ENCODE measurements around the gene MSANTD2. TPM values are rescaled to one million over a fixed set of nuclear protein-coding genes. Genes with fewer than 3 reads are reported as not detected.

The MSANTD2 gene
- total RNA-seq, 2 experiments from 2014 or later, result 5.8 to 7.3 TPM

DNA sequence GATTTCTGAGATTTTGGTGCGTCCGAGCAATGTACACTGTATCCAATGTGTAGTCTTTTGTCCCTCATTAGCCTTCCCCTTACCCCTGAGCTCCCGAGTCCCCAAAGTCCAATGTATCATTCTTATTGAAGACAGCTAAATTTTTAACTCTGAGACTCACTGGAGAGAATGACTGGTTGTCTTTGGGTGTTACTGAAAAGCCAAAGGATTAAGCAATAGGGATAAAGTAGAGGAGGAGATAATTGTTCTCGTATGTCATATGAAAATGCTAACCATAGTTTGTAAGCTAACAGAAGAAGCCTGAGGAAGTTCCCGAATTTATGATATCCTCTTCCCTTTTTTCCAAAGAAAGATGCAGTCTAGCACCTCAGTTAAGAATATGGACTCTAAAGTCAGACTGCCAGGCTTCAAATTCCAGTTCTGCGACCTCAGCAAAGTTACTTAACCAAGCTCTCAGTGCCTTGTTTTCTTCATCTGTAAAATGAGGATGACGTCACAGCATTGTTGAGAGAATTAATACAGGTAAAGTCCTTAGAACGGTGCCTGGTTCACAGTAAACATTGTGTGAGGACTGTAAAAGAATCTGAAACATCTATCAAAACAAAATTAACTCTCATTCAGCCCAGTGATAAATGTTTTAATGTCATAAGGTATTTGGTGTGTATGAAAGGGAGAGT is 1.6 kb upstream of the MSANTD2 start:
- Mint-ChIP-seq H3K27me3 (no peaks in the 10 kb centered on the region), H3K27ac (no peak overlapping the region), H3K4me3 (no peak overlapping the region), H3K4me1 (ENCODE audit: low read depth) (peaks cover 23% of the 10 kb centered on the region), H3K9me3 (no peaks in the 10 kb centered on the region), H3K36me3 (ENCODE audit: low read depth) (peaks cover 5% of the 10 kb centered on the region)
- no peak for TF ChIP-seq CTCF (IDR thresholded peaks at IDR 0.05)
- ChIA-PET POLR2A (interaction anchor here (1.1 to 1.8 kb wide), 3 partner anchors 31 to 128 kb away, joined by 3 to 6 read pairs (median 4); partner anchors contain the start of genes SIAE and SPA17), CTCF (interaction anchor here (1.1 to 5.4 kb wide), 7 partner anchors 35 to 339 kb away, joined by 3 to 55 read pairs (median 11); no protein-coding TSS in a partner anchor)
- no peak for ATAC-seq
- intact Hi-C loops (cut with micrococcal nuclease), result no loop called here
- DNase-seq, result no peak

DNA sequence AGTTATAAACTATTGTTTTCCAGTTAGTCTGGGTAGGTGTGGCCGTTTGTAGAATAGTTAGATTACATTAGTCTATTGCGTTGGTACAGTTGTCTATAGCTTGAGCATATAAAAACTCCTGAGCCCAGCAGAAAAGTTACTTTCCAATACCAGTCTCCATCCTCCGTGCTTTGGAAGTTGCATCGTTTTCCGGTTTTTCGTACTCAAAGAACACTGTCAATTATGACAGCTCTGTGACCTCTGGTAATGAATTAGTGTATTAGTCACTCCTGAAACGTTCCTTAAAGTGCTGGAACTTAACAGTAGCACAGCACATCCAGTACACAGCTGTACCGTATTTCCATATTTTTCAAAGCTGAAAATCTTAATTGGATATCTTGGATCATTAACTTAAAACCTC is 808 bp upstream of the MSANTD2 start:
- no peaks in the 10 kb centered on the region for H3K9me3 Mint-ChIP-seq
- peak overlapping the region; percentile 92 for H3K27ac Mint-ChIP-seq
- TF ChIP-seq CTCF (IDR thresholded peaks at IDR 0.05), result no peak
- H3K36me3 Mint-ChIP-seq (ENCODE audit: low read depth), result peaks cover 4% of the 10 kb centered on the region
- H3K4me1 Mint-ChIP-seq (ENCODE audit: low read depth), result peaks cover 27% of the 10 kb centered on the region
- CTCF ChIA-PET, result interaction anchor here (1.1 to 5.4 kb wide), 8 partner anchors 11 to 340 kb away, joined by 3 to 55 read pairs (median 11); no protein-coding TSS in a partner anchor
- peak; percentile 8 for DNase-seq
- peak overlapping the region; percentile 81 for H3K4me3 Mint-ChIP-seq
- H3K27me3 Mint-ChIP-seq, result no peaks in the 10 kb centered on the region
- intact Hi-C loops (cut with micrococcal nuclease), result no loop called here
- POLR2A ChIA-PET, result interaction anchor here (1.0 to 1.8 kb wide), 4 partner anchors 29 to 128 kb away, joined by 3 to 6 read pairs (median 5); partner anchors contain the start of genes SIAE and SPA17
- ATAC-seq, result peak; percentile 17

- no peaks in the 10 kb centered on the region for H3K9me3 Mint-ChIP-seq
- intact Hi-C loops (cut with micrococcal nuclease), result loop anchor here (1.0 to 5.0 kb wide), 2 partner anchors 37 to 38 kb away; partner anchors contain the start of gene ESAM
- peaks cover 4% of the 10 kb centered on the region for H3K36me3 Mint-ChIP-seq (ENCODE audit: low read depth)
- TF ChIP-seq CTCF (IDR thresholded peaks at IDR 0.05), result no peak
- DNase-seq (peak; percentile 54), ATAC-seq (peak; percentile 59)
- peaks cover 29% of the 10 kb centered on the region for H3K4me1 Mint-ChIP-seq (ENCODE audit: low read depth)
- POLR2A ChIA-PET, result interaction anchor here (0.6 to 1.8 kb wide), 8 partner anchors 9 to 129 kb away, joined by 3 to 6 read pairs (median 3); partner anchors contain the start of genes SIAE and SPA17
- CTCF ChIA-PET, result interaction anchor here (0.7 to 5.4 kb wide), 12 partner anchors 9 to 155 kb away, joined by 3 to 55 read pairs (median 6); partner anchors contain the start of gene ROBO3
- H3K27ac Mint-ChIP-seq, result peak overlapping the region; percentile 88
- peak overlapping the region; percentile 87 for H3K4me3 Mint-ChIP-seq
- H3K27me3 Mint-ChIP-seq, result no peaks in the 10 kb centered on the region
Measured at GRCh38 chr11:124799348-124800225, 619 bp downstream of the MSANTD2 start.

DNA sequence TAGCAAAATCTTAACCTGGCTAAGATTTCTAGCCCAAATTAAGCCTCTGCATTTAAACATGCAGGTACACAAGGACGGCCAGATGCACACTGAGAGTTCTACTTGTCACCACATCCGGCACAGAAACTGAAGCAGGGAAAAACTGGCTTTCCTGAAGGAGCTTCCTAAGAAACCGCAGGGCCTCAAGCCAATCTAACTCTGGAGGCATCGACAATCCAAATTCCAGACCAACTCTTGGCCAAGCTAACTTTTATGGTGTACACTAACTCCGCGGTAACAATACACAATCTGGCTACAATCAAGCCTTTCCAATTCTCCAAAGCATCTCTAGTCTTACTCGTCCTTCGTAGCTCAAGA is 1.2 kb downstream of the MSANTD2 start:
- peak overlapping the region; percentile 88 for H3K27ac Mint-ChIP-seq
- CTCF ChIA-PET, result interaction anchor here (0.7 to 5.4 kb wide), 15 partner anchors 8 to 179 kb away, joined by 3 to 55 read pairs (median 4); partner anchors contain the start of gene ROBO3
- H3K4me3 Mint-ChIP-seq, result peak overlapping the region; percentile 87
- no peak for ATAC-seq
- H3K36me3 Mint-ChIP-seq (ENCODE audit: low read depth), result peaks cover 4% of the 10 kb centered on the region
- TF ChIP-seq CTCF (IDR thresholded peaks at IDR 0.05), result no peak
- peak; percentile 10 for DNase-seq
- POLR2A ChIA-PET, result interaction anchor here (0.5 to 1.4 kb wide), 7 partner anchors 10 to 129 kb away, joined by 3 to 4 read pairs (median 3); partner anchors contain the start of gene ESAM
- H3K4me1 Mint-ChIP-seq (ENCODE audit: low read depth), result peaks cover 32% of the 10 kb centered on the region
- no peaks in the 10 kb centered on the region for H3K9me3 Mint-ChIP-seq
- intact Hi-C loops (cut with micrococcal nuclease), result loop anchor here (1.0 to 5.0 kb wide), 2 partner anchors 37 to 38 kb away; partner anchors contain the start of gene ESAM
- no peaks in the 10 kb centered on the region for H3K27me3 Mint-ChIP-seq

Measured in activated CD8-positive, alpha-beta T cell treated with anti-CD3 and anti-CD28 coated beads for 36 hours (primary cell).